Measurements from ENCODE around the gene SMARCE1. TPM values are rescaled to one million over a fixed set of nuclear protein-coding genes. Genes with fewer than 3 reads are reported as not detected.

SMARCE1 gene
- total RNA-seq, 4 donors from 2014 or later: 46.7 to 133 (median 71.6) TPM

- no peak for DNase-seq
- Histone ChIP-seq H3K9me3 (no peaks in the 10 kb centered on the region), H3K27me3 (no peaks in the 10 kb centered on the region), H3K4me3 (no peak overlapping the region), H3K27ac (peak overlapping the region; percentile 27 to 83 (median 66)), H3K4me1 (peaks cover 0 to 19% (median 4%) of the 10 kb centered on the region in 4 donors), H3K36me3 (no peaks in the 10 kb centered on the region)
- TF ChIP-seq CTCF (IDR thresholded peaks at IDR 0.05) (no peak), POLR2A (IDR thresholded peaks at IDR 0.05) (no peak)
Observed at GRCh38 chr17:40599468-40599763, 48.2 kb downstream of the SMARCE1 start.

DNA sequence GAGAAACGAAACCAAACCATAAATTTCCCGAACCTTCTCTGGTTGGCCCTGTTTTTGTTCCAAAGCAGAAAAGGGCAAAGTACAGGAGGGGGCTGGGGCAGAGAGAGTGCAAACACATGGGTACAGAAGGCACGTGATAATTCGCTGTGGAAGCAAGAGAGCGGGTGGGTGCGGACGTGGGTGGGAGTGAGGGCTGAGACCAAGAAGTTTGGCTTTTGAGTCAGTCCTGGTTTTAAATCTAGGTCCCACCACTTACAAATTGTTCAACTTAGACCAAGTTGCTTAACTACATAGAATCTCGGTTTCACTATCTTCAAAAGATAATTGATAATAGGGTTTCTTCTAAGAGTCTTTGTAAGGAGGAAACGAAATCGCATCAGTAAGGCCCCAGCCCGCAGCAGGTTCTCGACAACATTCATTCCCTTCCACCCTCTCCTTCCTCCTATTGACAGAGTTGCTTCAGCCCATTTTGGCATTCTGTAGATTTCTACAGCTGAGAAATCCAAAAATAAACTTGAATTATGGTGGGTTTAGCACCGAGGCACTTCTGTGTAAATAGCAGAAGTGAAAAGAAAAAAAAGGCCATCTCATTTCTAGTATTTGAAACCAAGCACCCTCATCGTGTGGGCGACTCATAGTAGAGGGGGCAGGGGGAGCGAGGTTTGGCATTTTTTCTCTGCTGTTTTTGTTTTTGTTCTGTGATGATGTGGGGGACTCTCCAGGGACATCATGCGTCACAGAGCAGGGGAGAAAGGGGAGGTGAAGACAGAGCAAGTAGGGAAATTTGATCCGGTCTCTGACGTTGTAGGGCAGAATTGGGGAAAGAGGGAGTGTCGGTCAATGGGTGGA is 48.8 kb downstream of the SMARCE1 start:
- TF ChIP-seq CTCF (IDR thresholded peaks at IDR 0.05): no peak
- no peak for TF ChIP-seq POLR2A (IDR thresholded peaks at IDR 0.05)
- H3K4me1 ChIP-seq: peaks cover 0 to 19% (median 4%) of the 10 kb centered on the region in 4 donors
- H3K27ac ChIP-seq: peak overlapping the region; percentile 44 to 83 (median 66)
- peak in 2 of 3 donors; percentile 79 to 80 for DNase-seq
- no peaks in the 10 kb centered on the region for H3K27me3 ChIP-seq
- no peaks in the 10 kb centered on the region for H3K9me3 ChIP-seq
- H3K4me3 ChIP-seq: no peak overlapping the region
- no peaks in the 10 kb centered on the region for H3K36me3 ChIP-seq

GRCh38 chr17:40598301-40598618 is 49.4 kb downstream of the SMARCE1 start:
- Histone ChIP-seq H3K9me3 (no peaks in the 10 kb centered on the region), H3K4me1 (peaks cover 0 to 19% (median 4%) of the 10 kb centered on the region in 4 donors), H3K36me3 (no peaks in the 10 kb centered on the region), H3K4me3 (no peak overlapping the region), H3K27me3 (no peaks in the 10 kb centered on the region), H3K27ac (peak overlapping the region; percentile 44 to 83 (median 66))
- DNase-seq: no peak
- no peak for TF ChIP-seq POLR2A (IDR thresholded peaks at IDR 0.05)

- H3K36me3 ChIP-seq: no peaks in the 10 kb centered on the region
- no peak for TF ChIP-seq CTCF (IDR thresholded peaks at IDR 0.05)
- no peak for TF ChIP-seq POLR2A (IDR thresholded peaks at IDR 0.05)
- H3K27ac ChIP-seq: peak overlapping the region; percentile 44 to 83 (median 66)
- no peaks in the 10 kb centered on the region for H3K9me3 ChIP-seq
- H3K27me3 ChIP-seq: no peaks in the 10 kb centered on the region
- H3K4me1 ChIP-seq: peaks cover 0 to 19% (median 4%) of the 10 kb centered on the region in 4 donors
- H3K4me3 ChIP-seq: no peak overlapping the region
- DNase-seq: no peak
Observed at GRCh38 chr17:40597556-40598300, 49.9 kb downstream of the SMARCE1 start.

DNA sequence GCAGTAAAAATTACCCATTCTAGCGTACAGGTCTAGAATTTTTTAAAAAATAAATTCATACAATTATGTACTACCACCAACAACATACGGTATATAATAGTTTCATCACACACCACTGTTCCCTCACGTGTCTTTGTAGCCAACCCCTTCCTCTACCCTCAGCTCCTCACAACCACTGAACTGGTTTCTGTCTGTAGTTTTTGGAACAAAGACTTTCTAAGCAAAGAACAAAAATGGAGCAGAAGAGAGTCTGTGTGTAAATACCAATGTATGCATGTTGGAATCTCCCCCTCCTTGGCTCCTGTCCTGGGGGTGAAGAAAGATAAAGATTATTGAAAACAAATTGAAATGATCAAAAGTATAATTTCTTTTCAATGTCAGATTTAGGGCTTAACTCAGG is 50.5 kb downstream of the SMARCE1 start:
- Histone ChIP-seq H3K4me1 (peaks cover 0 to 19% (median 4%) of the 10 kb centered on the region in 4 donors), H3K9me3 (no peaks in the 10 kb centered on the region), H3K36me3 (no peaks in the 10 kb centered on the region), H3K27me3 (no peaks in the 10 kb centered on the region), H3K4me3 (no peak overlapping the region), H3K27ac (peak overlapping the region in 2 of 4 donors; percentile 78 to 83)
- no peak for TF ChIP-seq POLR2A (IDR thresholded peaks at IDR 0.05)
- TF ChIP-seq CTCF (IDR thresholded peaks at IDR 0.05): no peak
- DNase-seq: no peak

Measured in Peyer's patch (tissue), 4 donors.